ENCODE data around the gene C1orf198.
"Not testable (repeated sequence)": the region's sequence is repeated elsewhere in the genome, so short reads cannot be mapped to it uniquely, and the experiment has no call there.

The C1orf198 gene

GRCh38 chr1:230860617-230861384 is 7.5 kb downstream of the C1orf198 start:
- DNase-seq (ENCODE audit: low spot score): no peak

GRCh38 chr1:230858918-230859729 is 9.2 kb downstream of the C1orf198 start:
- DNase-seq (ENCODE audit: low spot score): no peak

GRCh38 chr1:230858236-230858820 is 10.0 kb downstream of the C1orf198 start:
- no peak for DNase-seq (ENCODE audit: low spot score)

GRCh38 chr1:230857822-230858221 is 10.5 kb downstream of the C1orf198 start:
- DNase-seq (ENCODE audit: low spot score): no peak

GRCh38 chr1:230857077-230857476 is 11.2 kb downstream of the C1orf198 start:
- no peak for DNase-seq (ENCODE audit: low spot score)

- no peak for DNase-seq (ENCODE audit: low spot score)
Measured at GRCh38 chr1:230855886-230856285, 12.4 kb downstream of the C1orf198 start.

- DNase-seq (ENCODE audit: low spot score): no peak
Measured at GRCh38 chr1:230854423-230854822, 13.9 kb downstream of the C1orf198 start.

- DNase-seq (ENCODE audit: low spot score): no peak
Measured at GRCh38 chr1:230853731-230854130, 14.6 kb downstream of the C1orf198 start.

- DNase-seq (ENCODE audit: low spot score): no peak
Measured at GRCh38 chr1:230852959-230853358, 15.4 kb downstream of the C1orf198 start.

- no peak for DNase-seq (ENCODE audit: low spot score)
Measured at GRCh38 chr1:230851291-230851691, 17.0 kb downstream of the C1orf198 start.

GRCh38 chr1:230850547-230850946 is 17.8 kb downstream of the C1orf198 start:
- no peak for DNase-seq (ENCODE audit: low spot score)

- no peak for DNase-seq (ENCODE audit: low spot score)
Measured at GRCh38 chr1:230849451-230850224, 18.7 kb downstream of the C1orf198 start.

- DNase-seq (ENCODE audit: low spot score): no peak
Measured at GRCh38 chr1:230848235-230848634, 20.1 kb downstream of the C1orf198 start.

GRCh38 chr1:230845184-230845583 is 23.1 kb downstream of the C1orf198 start:
- not testable (repeated sequence) for DNase-seq (ENCODE audit: low spot score)

GRCh38 chr1:230844561-230844960 is 23.8 kb downstream of the C1orf198 start:
- DNase-seq (ENCODE audit: low spot score): no peak

- no peak for DNase-seq (ENCODE audit: low spot score)
Measured at GRCh38 chr1:230843503-230844309, 24.6 kb downstream of the C1orf198 start.

GRCh38 chr1:230842801-230843200 is 25.5 kb downstream of the C1orf198 start:
- no peak for DNase-seq (ENCODE audit: low spot score)

- no peak for DNase-seq (ENCODE audit: low spot score)
Measured at GRCh38 chr1:230839173-230839572, 29.1 kb downstream of the C1orf198 start.

- no peak for DNase-seq (ENCODE audit: low spot score)
Measured at GRCh38 chr1:230836793-230837192, 31.5 kb downstream of the C1orf198 start.

- DNase-seq (ENCODE audit: low spot score): no peak
Measured at GRCh38 chr1:230836347-230836746, 32.0 kb downstream of the C1orf198 start.

- DNase-seq (ENCODE audit: low spot score): no peak
Measured at GRCh38 chr1:230834292-230834691, 34.0 kb downstream of the C1orf198 start.

Measured in HuH-7.5 (cell line).